OCI-LY1 (cell line): ENCODE data around the gene NUP153.
A peak's percentile ranks its signal among the peaks of the same experiment; 100 is the strongest.

Experiments
- H2AFZ ChIP-seq: fragments of 200-600 bp; sonication (generic), shearing (Covaris generic); 2 replicates; pipeline ENCODE4 v1.6.0; 2014; ENCODE audit warnings: antibody characterized with exemption, mild to moderate bottlenecking, low read length
- H3F3A ChIP-seq: fragments of 200-600 bp; sonication (generic), shearing (Covaris generic); 2 replicates; pipeline ENCODE4 v1.6.0; 2014; ENCODE audit warnings: mild to moderate bottlenecking, antibody characterized with exemption, low read length, moderate library complexity; ENCODE audit not compliant: insufficient read depth
- H3K27ac ChIP-seq: fragments of 200-600 bp; sonication (generic); 2 replicates; pipeline ENCODE4 v1.5.1; 2014; ENCODE audit warnings: low read length, mixed run types, mild to moderate bottlenecking, low read depth; ENCODE audit not compliant: poor library complexity, severe bottlenecking
- H3K27me3 ChIP-seq: fragments of 200-600 bp; sonication (generic); 2 replicates; pipeline ENCODE4 v1.6.0; 2014; ENCODE audit warnings: antibody characterized with exemption, mild to moderate bottlenecking, low read length, moderate library complexity; ENCODE audit not compliant: insufficient read depth
- H3K36me3 ChIP-seq: fragments of 200-600 bp; sonication (generic); 2 replicates; pipeline ENCODE4 v1.6.1; 2014; ENCODE audit warnings: mild to moderate bottlenecking, antibody characterized with exemption, low read length, moderate library complexity, mixed read lengths; ENCODE audit not compliant: insufficient read depth
- H3K4me1 ChIP-seq: fragments of 200-600 bp; sonication (generic); 2 replicates; pipeline ENCODE4 v1.5.1; 2014; ENCODE audit warnings: mild to moderate bottlenecking, low read length, moderate library complexity; ENCODE audit not compliant: insufficient read depth, severe bottlenecking
- H3K4me2 ChIP-seq: fragments of 200-600 bp; sonication (generic), shearing (Covaris generic); 2 replicates; pipeline ENCODE4 v1.6.1; 2014; ENCODE audit warnings: low read length
- H3K4me3 ChIP-seq: fragments of 200-600 bp; sonication (generic); 2 replicates; pipeline ENCODE4 v1.5.1; 2014; ENCODE audit warnings: low read length, low read depth, mild to moderate bottlenecking, mixed read lengths; ENCODE audit not compliant: poor library complexity, severe bottlenecking
- H3K79me2 ChIP-seq: fragments of 200-600 bp; shearing (Covaris generic); 2 replicates; pipeline ENCODE4 v1.6.1; 2016; ENCODE audit warnings: mixed run types, low read length, mixed read lengths; ENCODE audit not compliant: insufficient read depth
- H3K9ac ChIP-seq: fragments of 200-600 bp; sonication (generic), shearing (Covaris generic); 2 replicates; pipeline ENCODE4 v1.6.1; 2014; ENCODE audit warnings: mild to moderate bottlenecking, low read length, mixed read lengths
- H3K9me2 ChIP-seq: fragments of 200-600 bp; sonication (generic), shearing (Covaris generic); 2 replicates; pipeline ENCODE4 v1.6.1; 2014; ENCODE audit warnings: low read depth, mild to moderate bottlenecking, low read length, mixed read lengths
- H3K9me3 ChIP-seq: fragments of 200-600 bp; shearing (Covaris generic); 2 replicates; pipeline ENCODE4 v1.6.1; 2014; ENCODE audit warnings: low read length, mixed read lengths
- H4K20me1 ChIP-seq: fragments of 200-600 bp; sonication (generic), shearing (Covaris generic); 2 replicates; pipeline ENCODE4 v1.6.0; 2016; ENCODE audit warnings: mild to moderate bottlenecking, low read length; ENCODE audit not compliant: insufficient read depth
- EZH2 ChIP-seq: fragments of 200-600 bp; sonication (generic), shearing (Covaris generic); IDR thresholded peaks from 2 replicates; pipeline ENCODE4 v1.8.0; 2017; ENCODE audit warnings: borderline replicate concordance, mixed run types, mild to moderate bottlenecking, antibody characterized with exemption, low read length, moderate library complexity, mixed read lengths
- TF ChIP-seq, protein P1 (sequence below): fragments of 200-600 bp; sonication (generic), shearing (Covaris generic); IDR thresholded peaks from 2 replicates; pipeline ENCODE4 v1.5.1; 2017; ENCODE audit warnings: mild to moderate bottlenecking, antibody characterized with exemption, low read length, moderate library complexity, mixed read lengths

NUP153 gene

DNA sequence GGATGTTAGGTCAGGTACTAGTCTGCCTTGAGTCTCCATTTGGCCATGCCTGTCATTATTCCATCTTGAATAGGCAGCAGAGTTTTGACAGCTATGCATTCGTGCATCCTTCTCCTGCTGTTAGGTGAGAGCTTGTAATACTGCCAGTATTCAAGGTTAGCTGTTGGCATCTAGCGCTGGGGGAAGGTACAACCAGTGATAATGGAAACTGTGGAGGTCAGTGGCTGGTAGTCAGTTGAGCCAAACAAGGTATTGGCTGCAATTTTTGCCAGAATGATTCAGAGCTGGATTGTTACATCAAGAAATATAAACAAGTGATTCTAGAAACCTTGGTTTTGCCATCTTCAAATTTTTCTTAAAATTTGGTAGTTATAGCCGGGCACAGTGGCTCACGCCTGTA, 100.1 kb downstream of the NUP153 start:
- H3K36me3 ChIP-seq, result peaks cover 51% of the 10 kb centered on the region
- no peaks in the 10 kb centered on the region for H3K9me3 ChIP-seq
- no peak overlapping the region for H3K27ac ChIP-seq
- TF ChIP-seq EZH2, result no peak
- no peaks in the 10 kb centered on the region for H3K9me2 ChIP-seq
- no peak overlapping the region for H2AFZ ChIP-seq
- H3K9ac ChIP-seq, result no peak overlapping the region
- no peak overlapping the region for H3K4me3 ChIP-seq
- H3K27me3 ChIP-seq, result no peaks in the 10 kb centered on the region
- peaks cover 3% of the 10 kb centered on the region for H3K79me2 ChIP-seq
- H3F3A ChIP-seq, result no peaks in the 10 kb centered on the region
- no peak overlapping the region for H3K4me2 ChIP-seq
- H3K4me1 ChIP-seq, result peaks cover 14% of the 10 kb centered on the region
- H4K20me1 ChIP-seq, result no peaks in the 10 kb centered on the region

DNA sequence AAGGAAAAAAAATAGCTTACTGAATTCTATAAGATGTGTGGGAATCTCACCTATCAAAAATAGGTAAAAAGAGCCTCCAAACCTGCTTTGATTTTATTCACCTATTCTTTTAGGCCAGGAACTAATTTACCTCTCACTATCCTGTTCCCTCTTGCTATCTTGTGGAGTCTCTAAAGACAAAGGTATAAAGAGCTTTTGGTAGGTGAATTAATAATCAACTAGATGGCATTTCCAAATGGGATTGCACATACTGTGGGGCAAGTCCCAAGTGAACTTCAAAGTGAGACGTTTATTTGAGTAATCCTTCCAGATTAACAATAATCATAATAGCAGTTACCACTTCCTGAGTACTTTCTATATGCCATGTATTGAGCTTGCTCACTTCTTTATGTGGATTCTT, 103.8 kb downstream of the NUP153 start:
- Histone ChIP-seq H3K4me3 (no peak overlapping the region), H3K4me2 (0 out of 2 replicates have a peak overlapping the region, but pooled peaks have one; percentile 9), H3K27ac (no peak overlapping the region), H3K36me3 (peaks cover 34% of the 10 kb centered on the region), H4K20me1 (no peaks in the 10 kb centered on the region), H3K9me3 (no peaks in the 10 kb centered on the region), H3K9ac (no peak overlapping the region), H3K9me2 (no peaks in the 10 kb centered on the region), H2AFZ (no peak overlapping the region), H3K79me2 (peaks cover 8% of the 10 kb centered on the region), H3K4me1 (peaks cover 26% of the 10 kb centered on the region), H3K27me3 (no peaks in the 10 kb centered on the region), H3F3A (no peaks in the 10 kb centered on the region)
- TF ChIP-seq, protein P1, sequence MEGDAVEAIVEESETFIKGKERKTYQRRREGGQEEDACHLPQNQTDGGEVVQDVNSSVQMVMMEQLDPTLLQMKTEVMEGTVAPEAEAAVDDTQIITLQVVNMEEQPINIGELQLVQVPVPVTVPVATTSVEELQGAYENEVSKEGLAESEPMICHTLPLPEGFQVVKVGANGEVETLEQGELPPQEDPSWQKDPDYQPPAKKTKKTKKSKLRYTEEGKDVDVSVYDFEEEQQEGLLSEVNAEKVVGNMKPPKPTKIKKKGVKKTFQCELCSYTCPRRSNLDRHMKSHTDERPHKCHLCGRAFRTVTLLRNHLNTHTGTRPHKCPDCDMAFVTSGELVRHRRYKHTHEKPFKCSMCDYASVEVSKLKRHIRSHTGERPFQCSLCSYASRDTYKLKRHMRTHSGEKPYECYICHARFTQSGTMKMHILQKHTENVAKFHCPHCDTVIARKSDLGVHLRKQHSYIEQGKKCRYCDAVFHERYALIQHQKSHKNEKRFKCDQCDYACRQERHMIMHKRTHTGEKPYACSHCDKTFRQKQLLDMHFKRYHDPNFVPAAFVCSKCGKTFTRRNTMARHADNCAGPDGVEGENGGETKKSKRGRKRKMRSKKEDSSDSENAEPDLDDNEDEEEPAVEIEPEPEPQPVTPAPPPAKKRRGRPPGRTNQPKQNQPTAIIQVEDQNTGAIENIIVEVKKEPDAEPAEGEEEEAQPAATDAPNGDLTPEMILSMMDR, result no peak
- TF ChIP-seq EZH2, result no peak

DNA sequence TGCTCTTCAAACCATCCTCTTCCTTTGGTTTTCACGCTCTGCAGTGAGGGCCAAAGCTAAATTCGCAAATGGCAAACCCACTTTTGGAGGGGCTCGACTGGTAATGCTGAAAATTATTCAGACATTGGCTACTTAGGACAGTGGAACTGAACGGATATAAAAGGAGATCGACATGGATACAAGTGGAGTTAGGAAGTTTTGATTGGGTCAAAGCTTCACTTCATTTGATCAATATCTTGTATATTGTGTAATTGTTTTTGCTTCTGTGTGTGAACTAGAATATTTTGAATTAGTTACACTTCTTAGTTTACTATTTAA, 105.4 kb downstream of the NUP153 start:
- Histone ChIP-seq H3F3A (no peaks in the 10 kb centered on the region), H3K27ac (no peak overlapping the region), H2AFZ (no peak overlapping the region), H3K9ac (peak overlapping the region; percentile 63), H3K4me3 (peak overlapping the region; percentile 75), H3K27me3 (no peaks in the 10 kb centered on the region), H3K4me2 (peak overlapping the region; percentile 90), H3K9me2 (no peaks in the 10 kb centered on the region), H3K9me3 (no peaks in the 10 kb centered on the region), H3K4me1 (peaks cover 26% of the 10 kb centered on the region), H3K36me3 (peaks cover 25% of the 10 kb centered on the region), H3K79me2 (peaks cover 8% of the 10 kb centered on the region), H4K20me1 (no peaks in the 10 kb centered on the region)
- TF ChIP-seq, protein P1, result no peak
- TF ChIP-seq EZH2, result no peak
